ENCODE measurements around the gene HMGCL. TPM values are rescaled to one million over a fixed set of nuclear protein-coding genes. Genes with fewer than 3 reads are reported as not detected.
"Not testable (repeated sequence)": the region's sequence is repeated elsewhere in the genome, so short reads cannot be mapped to it uniquely, and the experiment has no call there.

The HMGCL gene
- total RNA-seq, result 10 to 100 TPM; 13.4 to 16.8 TPM
- 11.9 to 23.5 reads per million in 2 donors for total RNA-seq

GRCh38 chr1:23825076-23825761 is at the start of gene HMGCL:
Gene HMGCL, minus strand, starts transcription at chr1:23825429. Its CDS starts 14 bp downstream, at chr1:23825415.
- H3K27ac Mint-ChIP-seq, result peak within 1 kb of the TSS; percentile 94
- H3K36me3 Mint-ChIP-seq (ENCODE audit: low read depth), result no peaks in the 10 kb centered on the region
- peaks cover 21% of the 10 kb centered on the region for H3K4me1 Mint-ChIP-seq
- no peaks in the 10 kb centered on the region for H3K9me3 ChIP-seq (ENCODE audit: control insufficient read depth, low read length, poor library complexity, severe bottlenecking)
- no peaks in the 10 kb centered on the region for H3K27me3 Mint-ChIP-seq
- DNase-seq, result peak; percentile 74 to 82 (median 82)
- peak; percentile 97 for ATAC-seq
- H3K4me3 Mint-ChIP-seq, result peak within 1 kb of the TSS; percentile 94

DNA sequence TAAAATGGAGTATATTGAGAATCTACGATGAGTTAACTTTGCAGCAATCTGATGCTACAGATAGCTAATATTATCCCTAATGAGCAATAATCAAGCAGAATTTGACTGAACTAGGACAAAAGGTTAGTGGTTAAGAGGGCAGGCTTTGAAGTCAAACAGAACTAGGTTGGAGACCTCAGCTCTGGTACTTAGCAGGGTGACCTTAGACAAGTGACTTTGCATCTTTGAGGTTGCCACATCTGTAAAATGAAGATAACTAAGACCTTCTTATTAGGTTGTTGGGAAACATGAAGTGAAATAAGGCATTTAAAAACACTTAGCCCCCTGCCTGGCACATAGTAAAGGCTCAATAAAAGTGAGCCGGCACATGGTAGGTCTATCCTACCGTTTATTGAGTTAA is 47.2 kb upstream of the HMGCL start:
- Mint-ChIP-seq H3K4me1 (peaks cover 11% of the 10 kb centered on the region), H3K4me3 (peak overlapping the region; percentile 55), H3K36me3 (ENCODE audit: low read depth) (no peaks in the 10 kb centered on the region), H3K27ac (no peak overlapping the region), H3K27me3 (peaks cover 18% of the 10 kb centered on the region)
- no peak for ATAC-seq
- DNase-seq, result no peak
- no peaks in the 10 kb centered on the region for H3K9me3 ChIP-seq (ENCODE audit: control insufficient read depth, low read length, poor library complexity, severe bottlenecking)

DNA sequence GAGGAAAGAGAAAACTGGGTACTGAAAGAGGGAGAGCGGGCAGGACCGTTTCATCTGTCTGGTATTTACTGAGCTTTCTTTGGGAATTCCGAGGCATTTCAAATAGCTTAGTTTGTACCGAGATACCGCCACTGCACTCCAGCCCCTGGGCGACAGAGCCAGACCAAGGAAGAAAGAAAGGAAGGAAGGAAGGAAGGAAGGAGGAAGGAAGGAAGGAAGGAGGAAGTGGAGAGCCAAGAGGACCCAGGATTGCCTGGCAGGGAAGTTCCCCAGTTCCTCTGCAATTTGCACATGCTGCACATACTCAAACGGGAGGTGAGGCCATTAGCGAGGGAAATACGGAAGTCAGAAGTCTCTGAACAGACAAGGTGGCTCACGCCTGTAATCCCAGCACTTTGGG is 43.8 kb upstream of the HMGCL start:
- Mint-ChIP-seq H3K27me3 (peaks cover 9% of the 10 kb centered on the region), H3K27ac (peak overlapping the region; percentile 89), H3K36me3 (ENCODE audit: low read depth) (no peaks in the 10 kb centered on the region), H3K4me1 (peaks cover 18% of the 10 kb centered on the region), H3K4me3 (peak overlapping the region; percentile 93)
- no peaks in the 10 kb centered on the region for H3K9me3 ChIP-seq (ENCODE audit: control insufficient read depth, low read length, poor library complexity, severe bottlenecking)
- DNase-seq (no peak), ATAC-seq (no peak)

- Mint-ChIP-seq H3K36me3 (ENCODE audit: low read depth) (no peaks in the 10 kb centered on the region), H3K4me1 (peaks cover 18% of the 10 kb centered on the region), H3K27me3 (peaks cover 7% of the 10 kb centered on the region), H3K27ac (peak overlapping the region; percentile 89), H3K4me3 (peak overlapping the region; percentile 93)
- no peaks in the 10 kb centered on the region for H3K9me3 ChIP-seq (ENCODE audit: control insufficient read depth, low read length, poor library complexity, severe bottlenecking)
- no peak for DNase-seq
- no peak for ATAC-seq
Measured at GRCh38 chr1:23868557-23869016, 43.4 kb upstream of the HMGCL start.

GRCh38 chr1:23867895-23868556 is 42.8 kb upstream of the HMGCL start, which contains the start of gene FUCA1:
Gene FUCA1, minus strand, starts transcription at chr1:23868290. Its CDS starts 4 bp downstream, at chr1:23868286.
- Mint-ChIP-seq H3K36me3 (ENCODE audit: low read depth) (no peaks in the 10 kb centered on the region), H3K4me3 (peak within 1 kb of the TSS; percentile 93), H3K27ac (peak within 1 kb of the TSS; percentile 89), H3K27me3 (peaks cover 7% of the 10 kb centered on the region), H3K4me1 (peaks cover 18% of the 10 kb centered on the region)
- DNase-seq (peak; percentile 92 to 96 (median 94)), ATAC-seq (peak; percentile 99)
- H3K9me3 ChIP-seq (ENCODE audit: control insufficient read depth, low read length, poor library complexity, severe bottlenecking), result no peaks in the 10 kb centered on the region

DNA sequence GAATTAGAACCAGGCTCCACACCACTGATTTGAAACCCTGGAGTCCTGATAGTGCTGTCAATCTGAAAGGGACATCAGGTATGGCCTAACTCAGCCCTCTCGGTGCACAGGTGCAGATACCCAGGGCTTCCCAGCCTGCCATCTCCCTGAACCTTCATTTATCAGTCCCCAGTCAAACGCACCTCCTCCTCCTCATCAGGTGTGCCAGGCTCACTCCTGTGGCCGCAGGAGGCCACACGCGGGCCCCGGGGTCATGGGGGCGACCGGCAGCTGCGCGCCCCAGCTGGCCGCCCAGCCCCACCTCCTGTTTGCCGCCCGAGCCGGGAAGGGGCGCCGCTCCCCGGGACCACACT is 42.3 kb upstream of the HMGCL start:
- peak overlapping the region; percentile 89 for H3K27ac Mint-ChIP-seq
- H3K4me3 Mint-ChIP-seq, result peak overlapping the region; percentile 93
- no peak for ATAC-seq
- peaks cover 18% of the 10 kb centered on the region for H3K4me1 Mint-ChIP-seq
- no peaks in the 10 kb centered on the region for H3K9me3 ChIP-seq (ENCODE audit: control insufficient read depth, low read length, poor library complexity, severe bottlenecking)
- peaks cover 7% of the 10 kb centered on the region for H3K27me3 Mint-ChIP-seq
- no peaks in the 10 kb centered on the region for H3K36me3 Mint-ChIP-seq (ENCODE audit: low read depth)
- no peak for DNase-seq

DNA sequence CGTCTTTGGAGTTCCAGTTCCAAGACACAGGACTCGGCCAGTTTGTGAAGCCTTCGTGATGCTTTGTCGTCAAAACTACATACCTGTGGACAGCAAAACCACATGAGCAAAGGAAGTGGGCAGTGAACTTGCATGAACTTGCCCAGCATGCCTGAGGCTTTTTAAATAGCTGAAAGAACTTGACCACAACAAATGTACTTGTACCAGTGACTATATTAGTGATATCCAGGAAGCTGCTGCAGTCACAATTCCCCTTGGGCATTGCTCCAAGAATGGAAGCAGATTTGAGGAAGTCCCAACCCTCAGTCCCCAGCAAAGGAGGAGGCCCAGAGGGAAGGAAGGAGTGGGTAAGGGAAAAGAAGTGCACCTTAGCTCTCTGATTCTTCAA is 40.3 kb upstream of the HMGCL start:
- peaks cover 18% of the 10 kb centered on the region for H3K4me1 Mint-ChIP-seq
- no peak overlapping the region for H3K27ac Mint-ChIP-seq
- peaks cover 7% of the 10 kb centered on the region for H3K27me3 Mint-ChIP-seq
- ATAC-seq, result no peak
- no peaks in the 10 kb centered on the region for H3K36me3 Mint-ChIP-seq (ENCODE audit: low read depth)
- no peak for DNase-seq
- H3K9me3 ChIP-seq (ENCODE audit: control insufficient read depth, low read length, poor library complexity, severe bottlenecking), result no peaks in the 10 kb centered on the region
- no peak overlapping the region for H3K4me3 Mint-ChIP-seq

GRCh38 chr1:23864801-23865542 is 39.7 kb upstream of the HMGCL start:
- no peak for DNase-seq

DNA sequence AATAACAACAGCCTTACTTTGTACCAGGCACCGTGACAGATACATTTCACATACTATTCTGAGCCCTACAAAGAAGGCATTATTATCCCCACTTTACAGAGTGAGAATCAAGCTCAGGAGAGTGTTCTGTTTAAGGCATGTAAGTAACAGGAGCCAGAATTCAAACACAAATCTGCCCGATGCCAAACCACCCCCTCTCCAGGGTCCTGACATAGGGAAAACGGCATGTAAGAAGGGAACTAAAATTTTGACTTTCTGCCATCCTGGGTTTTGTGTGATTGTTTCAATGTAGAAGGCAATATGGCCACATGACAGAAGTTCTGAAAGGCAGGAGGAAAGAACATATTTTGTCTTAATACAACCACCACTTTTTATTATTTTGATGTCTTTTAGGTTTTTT is 37.4 kb upstream of the HMGCL start:
- Mint-ChIP-seq H3K4me3 (no peak overlapping the region), H3K36me3 (ENCODE audit: low read depth) (no peaks in the 10 kb centered on the region), H3K27me3 (no peaks in the 10 kb centered on the region), H3K4me1 (peaks cover 9% of the 10 kb centered on the region), H3K27ac (no peak overlapping the region)
- DNase-seq (no peak), ATAC-seq (no peak)
- H3K9me3 ChIP-seq (ENCODE audit: control insufficient read depth, low read length, poor library complexity, severe bottlenecking), result no peaks in the 10 kb centered on the region

More at GRCh38 chr1:23864801-23865542, 39.7 kb upstream of the HMGCL start:
- H3K9me3 ChIP-seq (ENCODE audit: control insufficient read depth, low read length, poor library complexity, severe bottlenecking), result no peaks in the 10 kb centered on the region
- peaks cover 7% of the 10 kb centered on the region for H3K27me3 Mint-ChIP-seq
- no peaks in the 10 kb centered on the region for H3K36me3 Mint-ChIP-seq (ENCODE audit: low read depth)
- no peak overlapping the region for H3K4me3 Mint-ChIP-seq
- no peak for ATAC-seq
- H3K4me1 Mint-ChIP-seq, result peaks cover 18% of the 10 kb centered on the region
- H3K27ac Mint-ChIP-seq, result no peak overlapping the region

GRCh38 chr1:23854568-23854967 is 29.3 kb upstream of the HMGCL start:
- Mint-ChIP-seq H3K4me3 (no peak overlapping the region), H3K27me3 (no peaks in the 10 kb centered on the region), H3K27ac (no peak overlapping the region), H3K4me1 (peaks cover 3% of the 10 kb centered on the region), H3K36me3 (ENCODE audit: low read depth) (no peaks in the 10 kb centered on the region)
- no peak for DNase-seq
- ATAC-seq, result no peak
- H3K9me3 ChIP-seq (ENCODE audit: control insufficient read depth, low read length, poor library complexity, severe bottlenecking), result no peaks in the 10 kb centered on the region

- not testable (repeated sequence) for H3K36me3 Mint-ChIP-seq (ENCODE audit: low read depth); ATAC-seq
Measured at GRCh38 chr1:23853124-23853523, 27.9 kb upstream of the HMGCL start.

DNA sequence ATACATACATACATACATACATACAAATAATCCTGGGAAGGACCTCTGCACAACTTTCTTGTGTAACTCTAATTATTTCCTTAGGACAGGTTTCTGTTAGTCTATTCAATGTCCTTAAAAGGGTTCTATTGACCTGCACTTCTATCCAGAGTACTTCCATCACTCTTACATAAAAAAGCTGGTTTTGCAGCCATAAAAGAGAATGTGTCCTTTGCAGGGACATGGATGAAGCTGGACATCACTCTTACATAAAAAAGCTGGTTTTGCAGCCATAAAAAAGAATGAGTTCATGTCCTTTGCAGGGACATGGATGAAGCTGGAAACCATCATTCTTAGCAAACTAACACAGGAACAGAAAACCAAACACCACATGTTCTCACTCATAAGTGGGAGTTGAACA is 26.2 kb upstream of the HMGCL start:
- not testable (repeated sequence) for H3K4me3 Mint-ChIP-seq

More at GRCh38 chr1:23853124-23853523, 27.9 kb upstream of the HMGCL start:
- not testable (repeated sequence) for H3K4me3 Mint-ChIP-seq; DNase-seq; H3K4me1 Mint-ChIP-seq; H3K9me3 ChIP-seq (ENCODE audit: control insufficient read depth, low read length, poor library complexity, severe bottlenecking); H3K27me3 Mint-ChIP-seq; H3K27ac Mint-ChIP-seq

More for the DNA sequence above, 26.2 kb upstream of the HMGCL start:
- H3K4me1 Mint-ChIP-seq; ATAC-seq; H3K27me3 Mint-ChIP-seq; DNase-seq; H3K9me3 ChIP-seq (ENCODE audit: control insufficient read depth, low read length, poor library complexity, severe bottlenecking); H3K36me3 Mint-ChIP-seq (ENCODE audit: low read depth); H3K27ac Mint-ChIP-seq: not testable (repeated sequence)
